Right lobe of liver (tissue), 4 donors: ENCODE data around the gene SMIM43.

Experiments used
- POLR2A ChIP-seq: fragments of 450-650 bp; IDR thresholded peaks from one replicate; pipeline ENCODE4 v1.6.1; 2017; ENCODE audit warnings: antibody characterized with exemption, mild to moderate bottlenecking
- TF ChIP-seq, protein P1 (sequence below), 4 donors: fragments of 200-600 bp in 3 of 4; fragments of 450-650 bp in 1 of 4; IDR thresholded peaks; one replicate each; pipeline versions ENCODE4 v1.5.1 to v1.8.0; 2016 to 2022; ENCODE audit warnings: antibody characterized with exemption in 4 of 4, mild to moderate bottlenecking in 2 of 4
- donor health status: DM: no; HTN: no; CAD: no.
- donor health status: DM: no; HTN: no; CAD: no.
- donor health status: DM: no; HTN: yes; CAD: no.

DNA sequence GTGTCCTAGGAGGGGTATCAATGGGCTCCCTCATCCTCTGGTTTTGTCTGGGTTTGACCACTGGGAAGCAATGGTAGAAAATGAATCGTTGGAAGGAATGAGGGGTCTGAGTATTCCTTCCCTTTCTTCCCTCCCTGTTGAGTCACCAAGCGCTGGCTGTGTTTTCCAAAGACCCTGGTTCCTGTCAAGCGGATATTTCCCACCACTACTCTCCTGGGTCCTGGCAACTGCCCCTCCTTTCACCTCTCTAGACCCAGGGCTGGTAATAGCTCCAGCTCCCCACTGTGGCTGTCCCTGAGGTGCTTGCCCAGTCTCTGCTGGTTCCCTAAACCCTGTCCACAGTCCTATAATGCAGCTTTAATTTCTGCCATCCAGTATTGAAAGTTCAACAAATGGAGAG lies 22.2 kb downstream of the SMIM43 start:
- TF ChIP-seq, protein P1, sequence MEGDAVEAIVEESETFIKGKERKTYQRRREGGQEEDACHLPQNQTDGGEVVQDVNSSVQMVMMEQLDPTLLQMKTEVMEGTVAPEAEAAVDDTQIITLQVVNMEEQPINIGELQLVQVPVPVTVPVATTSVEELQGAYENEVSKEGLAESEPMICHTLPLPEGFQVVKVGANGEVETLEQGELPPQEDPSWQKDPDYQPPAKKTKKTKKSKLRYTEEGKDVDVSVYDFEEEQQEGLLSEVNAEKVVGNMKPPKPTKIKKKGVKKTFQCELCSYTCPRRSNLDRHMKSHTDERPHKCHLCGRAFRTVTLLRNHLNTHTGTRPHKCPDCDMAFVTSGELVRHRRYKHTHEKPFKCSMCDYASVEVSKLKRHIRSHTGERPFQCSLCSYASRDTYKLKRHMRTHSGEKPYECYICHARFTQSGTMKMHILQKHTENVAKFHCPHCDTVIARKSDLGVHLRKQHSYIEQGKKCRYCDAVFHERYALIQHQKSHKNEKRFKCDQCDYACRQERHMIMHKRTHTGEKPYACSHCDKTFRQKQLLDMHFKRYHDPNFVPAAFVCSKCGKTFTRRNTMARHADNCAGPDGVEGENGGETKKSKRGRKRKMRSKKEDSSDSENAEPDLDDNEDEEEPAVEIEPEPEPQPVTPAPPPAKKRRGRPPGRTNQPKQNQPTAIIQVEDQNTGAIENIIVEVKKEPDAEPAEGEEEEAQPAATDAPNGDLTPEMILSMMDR (IDR thresholded peaks at IDR 0.05): no peak
- no peak for TF ChIP-seq POLR2A
